ENCODE data around the gene MT1HL1.
"Not testable (repeated sequence)": the region's sequence is repeated elsewhere in the genome, so short reads cannot be mapped to it uniquely, and the experiment has no call there.

MT1HL1 gene

DNA sequence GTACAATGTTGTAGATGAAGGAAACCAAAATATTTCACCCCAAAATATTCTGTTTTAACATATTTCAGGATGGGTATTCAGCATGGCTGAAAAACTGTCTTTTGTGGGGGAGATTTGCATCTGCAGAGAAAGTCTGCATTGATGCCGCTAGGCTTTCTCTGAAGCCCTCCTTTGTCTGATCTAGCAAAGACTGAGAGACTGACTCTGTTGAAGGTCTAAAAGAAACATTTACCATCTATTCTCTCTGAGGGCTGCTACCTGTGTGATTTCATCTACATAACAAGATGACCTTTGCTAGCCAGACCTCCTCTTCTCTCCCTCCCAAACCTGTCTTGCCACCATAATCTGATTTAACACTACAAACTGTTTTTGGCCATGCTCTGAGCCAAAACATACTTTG lies 12.4 kb upstream of the MT1HL1 start:
- DNase-seq (ENCODE audit: low read depth, low spot score): peak; percentile 61

DNA sequence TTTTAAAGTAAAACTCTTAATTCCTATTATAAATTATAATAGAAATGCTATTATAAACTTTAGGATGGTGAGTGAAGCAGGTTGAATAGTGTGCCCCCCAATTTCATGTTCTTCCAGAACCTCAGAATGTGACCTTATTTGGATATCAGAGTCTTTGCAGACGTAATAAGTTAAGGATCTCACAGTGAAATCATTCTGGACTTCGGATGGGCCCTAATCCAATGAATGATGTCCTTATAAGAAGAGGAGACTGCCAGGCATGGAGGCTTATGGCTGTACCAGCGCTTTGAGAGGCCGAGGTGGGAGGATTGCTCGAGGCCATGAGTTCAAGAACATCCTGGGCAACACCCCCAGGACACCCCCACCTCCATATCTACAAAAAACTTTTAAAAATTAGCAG lies 9.4 kb upstream of the MT1HL1 start:
- DNase-seq (ENCODE audit: low read depth, low spot score): no peak

DNA sequence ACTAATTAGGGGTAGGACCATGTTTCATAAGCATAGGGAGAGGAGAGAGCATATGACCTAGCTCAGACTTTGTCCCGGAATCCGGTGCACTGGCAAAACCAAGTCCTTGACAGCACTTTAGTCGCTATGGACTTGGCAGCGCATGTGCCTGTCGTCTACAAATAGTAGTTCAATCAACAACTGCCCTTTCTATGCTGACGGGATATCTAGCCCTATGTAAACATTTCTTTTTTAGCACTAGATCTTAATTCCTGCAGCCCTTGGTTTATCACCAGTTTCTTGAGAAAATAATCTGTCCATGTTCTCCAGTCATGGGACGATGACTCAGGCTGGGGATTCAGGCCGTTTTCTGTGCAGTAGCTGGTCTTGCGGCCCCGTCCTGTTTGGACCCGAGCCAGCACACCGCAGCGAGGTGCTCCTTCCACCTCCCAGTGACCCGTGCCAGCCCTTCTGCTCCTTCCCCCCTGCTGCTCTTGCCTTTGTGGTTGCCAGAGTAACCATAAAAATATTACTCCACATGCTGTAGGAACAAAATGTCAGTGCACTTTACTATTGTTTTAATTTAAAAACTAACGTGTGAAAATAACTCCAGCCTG lies 8.6 kb upstream of the MT1HL1 start:
- DNase-seq (ENCODE audit: low read depth, low spot score): no peak

DNA sequence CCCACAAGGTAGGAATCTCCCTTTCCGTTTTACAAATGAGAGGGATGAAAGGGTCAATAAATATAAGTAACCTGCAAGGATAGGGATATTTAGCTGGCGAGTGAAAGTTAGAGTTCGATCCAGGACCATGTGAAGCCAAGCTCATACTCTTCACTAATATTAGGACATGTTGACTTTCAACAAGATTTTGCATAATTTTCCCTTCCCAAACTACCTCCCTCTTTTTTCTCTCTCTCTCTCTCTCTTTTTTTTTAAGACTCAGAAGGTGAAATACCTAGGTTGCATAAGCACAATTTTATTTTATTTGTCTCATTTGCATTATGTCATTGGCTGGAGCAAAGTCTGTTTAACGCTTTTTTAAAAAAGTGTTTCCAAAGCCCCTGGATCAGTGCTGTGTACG lies 8.1 kb upstream of the MT1HL1 start:
- DNase-seq (ENCODE audit: low read depth, low spot score): no peak

DNA sequence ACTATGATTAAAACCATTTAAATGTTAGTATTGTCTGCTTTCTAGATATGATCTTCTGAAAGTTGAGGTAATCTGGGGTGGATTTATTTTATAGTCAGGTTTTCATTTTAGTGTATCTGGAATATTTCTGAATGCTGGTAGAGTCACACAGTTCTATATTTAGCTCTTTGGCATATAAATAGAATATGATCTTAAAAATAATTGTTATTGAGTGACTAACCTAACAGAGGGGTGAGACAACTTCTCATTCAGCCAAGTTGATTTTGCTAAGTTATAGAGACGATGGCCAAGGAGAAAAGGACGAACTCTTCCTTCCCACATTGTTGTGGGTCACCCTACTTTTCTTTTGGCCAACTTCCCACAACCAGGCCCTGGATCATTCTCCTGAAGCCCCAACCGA lies 7.2 kb upstream of the MT1HL1 start:
- DNase-seq (ENCODE audit: low read depth, low spot score): no peak

DNA sequence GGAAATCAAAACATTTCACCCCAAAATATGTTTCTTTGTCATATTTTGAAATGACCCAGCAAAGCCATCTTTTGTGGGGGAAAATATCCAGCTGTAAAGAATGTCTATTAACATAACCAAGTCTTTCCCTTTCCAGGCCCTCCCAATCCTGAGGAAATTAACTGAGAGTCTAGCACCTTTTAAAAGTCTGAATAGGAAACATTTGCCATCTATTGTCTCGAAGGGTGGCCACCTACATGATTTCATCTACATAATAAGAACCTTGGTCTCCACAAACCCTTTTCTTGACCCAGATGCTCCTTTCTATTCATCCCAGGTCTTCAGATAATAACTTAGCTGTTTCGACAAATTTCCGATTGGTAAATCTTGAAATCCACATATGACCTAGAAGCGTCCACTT lies 5.4 kb upstream of the MT1HL1 start:
- no peak for DNase-seq (ENCODE audit: low read depth, low spot score)

DNA sequence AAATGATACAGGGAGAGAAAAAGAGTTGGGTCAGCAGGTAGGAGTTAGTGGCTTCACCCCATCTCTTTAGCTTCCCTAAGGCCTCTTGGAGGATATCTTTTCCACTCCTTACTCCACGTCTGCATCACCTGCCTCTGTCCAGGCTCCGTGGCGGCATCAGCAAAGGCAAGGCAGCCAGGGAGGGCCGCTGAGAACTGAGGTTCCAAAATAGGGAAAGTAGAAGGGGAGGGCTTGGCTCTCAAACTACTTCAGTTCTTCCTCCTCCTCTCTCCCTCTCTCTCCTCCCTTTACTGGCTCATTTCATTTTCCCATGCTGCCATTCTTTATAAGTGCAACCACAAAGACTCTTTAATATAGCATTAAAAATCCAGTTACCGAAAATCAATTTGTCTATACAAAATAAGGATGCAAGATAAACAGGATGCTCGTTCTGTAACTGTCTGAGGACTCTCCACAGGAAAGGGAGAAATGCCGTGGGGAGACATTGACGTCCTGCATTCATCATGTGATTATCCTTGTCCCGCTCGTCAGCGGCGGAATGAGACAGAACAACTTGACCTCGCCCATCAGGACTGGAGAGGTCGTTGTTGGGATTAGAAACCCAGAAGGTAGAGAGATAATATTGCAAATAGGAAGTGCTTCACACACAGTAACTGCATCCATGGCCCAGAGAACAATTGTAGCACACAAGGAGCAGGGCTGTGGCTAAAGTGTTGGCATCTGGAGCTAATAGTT lies 3.1 kb upstream of the MT1HL1 start:
- DNase-seq (ENCODE audit: low read depth, low spot score): no peak

DNA sequence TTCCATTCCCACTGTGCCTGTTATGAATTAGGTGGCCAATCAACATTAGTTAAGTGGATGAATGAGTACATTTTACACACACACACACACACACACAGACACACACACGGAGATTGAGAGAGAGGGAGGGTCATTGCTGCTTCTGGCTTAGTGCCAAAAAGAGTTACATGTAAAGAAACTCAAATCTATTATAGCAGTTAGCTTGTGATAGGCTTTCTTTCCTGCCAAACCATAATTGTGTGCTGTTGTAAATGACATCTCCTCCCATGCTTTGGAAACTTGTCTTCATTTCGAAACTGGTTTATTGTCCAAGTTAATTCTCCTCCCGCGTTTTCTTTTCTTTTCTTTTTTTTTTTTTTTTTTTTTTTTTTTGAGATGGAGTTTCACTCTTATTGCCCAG lies 1.4 kb upstream of the MT1HL1 start:
- no peak for DNase-seq (ENCODE audit: low read depth, low spot score)

DNA sequence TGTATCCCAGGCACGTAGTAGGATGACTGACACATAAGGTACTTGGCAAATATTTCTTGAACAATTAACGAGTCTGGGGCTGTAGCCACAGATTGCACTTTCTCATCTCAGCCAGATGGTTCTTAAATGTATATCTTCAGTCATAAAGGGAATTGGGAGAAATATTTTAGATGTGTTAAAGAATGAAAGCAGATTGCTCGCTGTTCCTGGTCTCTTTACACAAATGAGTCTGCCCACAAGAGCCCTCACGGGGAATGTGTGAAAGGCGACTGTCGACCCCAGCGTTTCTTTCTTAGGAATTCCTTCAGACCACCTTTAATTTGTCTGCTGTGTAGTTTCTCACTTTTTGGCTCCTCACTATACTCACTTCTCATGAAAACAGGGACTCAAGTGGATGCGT lies 725 bp downstream of the MT1HL1 start:
- no peak for DNase-seq (ENCODE audit: low read depth, low spot score)

DNA sequence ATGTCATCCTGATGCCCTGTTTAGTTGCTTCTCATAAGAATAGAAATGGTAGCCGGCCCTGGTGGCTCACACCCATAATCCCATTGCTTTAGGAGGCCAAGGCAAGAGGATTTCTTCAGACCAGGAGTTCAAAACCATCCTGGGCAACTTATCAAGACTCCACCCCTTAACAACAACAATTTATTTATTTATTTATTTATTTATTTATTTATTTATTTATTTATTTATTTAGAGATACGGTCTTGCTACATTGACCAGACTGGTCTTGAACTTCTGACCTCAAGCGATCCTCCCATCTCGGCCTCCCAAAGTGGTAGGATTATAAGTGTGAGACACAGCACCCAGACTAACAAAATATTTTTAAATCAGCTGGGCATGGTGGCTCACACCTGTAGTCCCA lies 4.0 kb downstream of the MT1HL1 start:
- DNase-seq (ENCODE audit: low read depth, low spot score): no peak

DNA sequence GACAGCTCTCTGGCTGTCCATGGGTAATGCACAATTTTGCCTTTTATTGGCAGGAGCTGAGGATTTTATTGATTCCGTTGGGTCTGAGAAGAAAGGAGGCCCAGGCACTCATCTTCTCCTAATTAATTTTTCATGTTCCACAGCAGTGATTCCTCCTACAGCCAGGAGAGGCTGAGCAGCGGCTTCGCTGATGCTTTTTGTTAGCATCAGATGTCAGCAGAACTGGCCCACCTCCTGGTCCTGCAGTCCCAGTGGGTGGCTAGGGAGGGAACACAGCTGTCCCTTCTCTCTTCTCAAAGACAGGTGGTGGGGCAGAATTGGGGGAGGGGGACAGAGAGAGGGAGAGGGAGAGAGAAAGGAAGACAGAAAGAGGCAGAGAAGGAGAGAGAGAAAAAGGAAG lies 5.7 kb downstream of the MT1HL1 start:
- no peak for DNase-seq (ENCODE audit: low read depth, low spot score)

DNA sequence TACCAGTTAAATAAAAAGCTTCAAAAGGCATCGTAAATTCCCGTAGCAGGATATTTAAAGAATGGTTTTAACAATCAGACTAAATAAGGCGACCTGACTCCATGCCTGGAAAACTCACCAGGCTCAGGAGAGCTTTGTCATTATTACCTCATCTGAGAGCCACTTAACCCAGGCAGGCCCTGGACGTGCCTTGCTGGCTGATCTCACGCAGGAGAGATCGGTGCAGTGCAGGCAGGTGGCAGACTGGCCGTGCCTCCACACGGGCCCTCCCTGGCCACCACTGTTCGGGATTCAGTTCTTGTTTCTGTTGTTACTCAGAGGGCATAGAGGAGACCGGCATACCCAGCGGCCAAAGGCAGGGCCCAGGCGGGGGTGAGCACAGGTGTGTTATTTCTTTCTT lies 6.4 kb downstream of the MT1HL1 start:
- no peak for DNase-seq (ENCODE audit: low read depth, low spot score)

DNA sequence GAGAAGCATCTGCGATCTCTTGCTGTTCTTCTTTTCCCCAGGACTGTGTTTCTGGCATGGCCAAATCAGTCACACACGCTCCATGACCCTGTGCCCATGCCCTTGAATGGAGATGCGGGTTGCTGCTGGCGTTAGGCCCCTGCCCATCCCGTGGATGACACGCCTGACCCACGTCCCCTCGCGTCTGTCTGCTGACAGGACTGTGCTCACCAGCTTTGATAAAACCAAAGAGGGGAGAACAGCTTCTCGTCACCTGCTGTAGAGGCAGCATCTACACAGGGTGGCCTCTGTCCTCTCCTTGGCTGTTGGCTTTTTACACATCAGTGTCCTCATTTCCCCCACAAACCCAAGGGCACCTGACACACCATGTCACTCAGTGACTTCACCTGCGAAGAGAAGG lies 6.9 kb downstream of the MT1HL1 start:
- DNase-seq (ENCODE audit: low read depth, low spot score): no peak

DNA sequence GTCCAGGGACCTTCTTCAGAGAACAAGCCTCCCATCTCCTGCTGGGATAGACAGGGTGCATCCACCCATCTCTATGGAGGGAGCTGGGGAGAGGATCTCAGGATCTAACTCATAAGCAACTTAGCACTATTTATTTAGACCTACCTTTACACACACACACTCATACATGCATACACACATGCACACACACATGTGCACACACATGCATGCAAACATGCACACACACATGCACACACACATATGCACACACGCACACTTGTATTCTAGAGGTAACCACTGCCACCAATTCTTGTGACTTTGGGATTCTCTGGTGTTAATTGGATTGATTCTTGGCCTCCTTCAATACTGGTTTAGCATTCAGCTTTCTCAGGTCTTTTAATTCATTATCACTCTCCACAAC lies 9.8 kb downstream of the MT1HL1 start:
- no peak for DNase-seq (ENCODE audit: low read depth, low spot score)

DNA sequence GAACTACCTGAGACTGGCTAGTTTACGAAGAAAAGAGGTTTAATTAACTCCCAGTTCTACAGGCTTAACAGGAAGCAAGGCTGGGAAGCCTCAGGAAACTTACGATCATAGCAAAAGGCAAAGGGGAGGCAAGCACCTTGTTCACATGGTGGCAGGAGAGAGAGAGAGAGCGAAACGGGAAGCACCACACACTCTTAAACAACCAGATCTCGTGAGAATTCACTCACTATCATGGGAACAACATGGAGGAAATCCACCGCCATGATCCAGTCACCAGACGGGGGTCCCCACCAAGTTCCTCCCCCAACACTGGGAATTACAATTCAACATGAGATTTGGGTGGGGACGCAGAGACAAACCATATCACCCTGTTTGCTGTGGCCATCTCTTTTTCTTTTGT lies 11.8 kb downstream of the MT1HL1 start:
- no peak for DNase-seq (ENCODE audit: low read depth, low spot score)

DNA sequence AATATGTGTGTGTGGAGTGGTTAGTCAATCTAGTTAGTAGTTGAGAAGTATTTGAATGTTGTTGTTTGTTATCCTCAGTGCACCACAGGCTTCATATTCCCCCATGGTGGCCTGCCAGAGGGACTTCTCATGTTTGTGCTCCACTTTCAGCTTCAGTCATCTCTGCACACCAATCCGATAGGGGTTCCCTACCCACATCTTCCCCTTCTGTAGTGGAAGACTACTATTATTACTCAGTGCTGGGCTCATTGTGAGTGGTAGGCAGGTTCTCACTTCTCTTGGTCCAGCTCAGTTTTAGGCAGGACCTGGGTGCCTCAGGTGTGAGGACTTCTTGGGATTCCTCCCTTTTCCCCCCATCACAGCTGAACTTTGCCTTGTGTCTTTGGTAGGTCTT lies 14.2 kb downstream of the MT1HL1 start:
- no peak for DNase-seq (ENCODE audit: low read depth, low spot score)

DNA sequence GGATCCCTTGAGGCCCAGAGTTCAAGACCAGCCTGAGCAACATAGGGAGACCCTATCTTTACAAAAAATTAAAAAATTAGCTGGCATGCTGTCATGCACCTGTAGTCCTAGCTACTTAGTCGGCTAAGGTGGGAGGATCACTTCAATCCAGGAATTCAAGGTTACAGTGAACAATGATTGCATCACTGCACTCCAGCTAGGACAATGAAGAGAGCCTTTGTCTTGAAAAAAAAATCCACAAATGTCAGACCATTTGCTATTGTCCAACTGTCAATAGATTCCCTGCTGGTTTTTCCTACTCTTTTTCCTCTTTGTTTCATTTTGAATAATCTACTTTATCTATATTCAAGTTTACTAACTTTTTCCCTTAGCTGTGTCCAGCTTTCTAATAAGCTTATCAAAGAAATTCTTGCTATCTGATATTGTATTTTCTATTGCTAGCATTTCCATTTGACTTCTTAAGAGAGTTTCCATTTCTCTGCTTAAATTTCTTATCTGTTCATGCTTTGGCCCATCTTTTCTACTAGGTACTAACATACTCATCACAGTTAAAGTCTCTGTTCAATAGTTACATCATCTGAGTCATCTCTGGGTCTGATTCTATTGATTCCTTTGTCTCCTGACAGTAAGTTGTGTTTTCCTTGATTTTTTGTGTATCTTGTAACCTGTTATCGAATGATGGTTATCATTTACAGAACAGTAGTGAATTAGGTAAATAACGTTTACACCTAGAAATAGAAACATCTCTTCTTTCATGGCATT lies 14.8 kb downstream of the MT1HL1 start:
- DNase-seq (ENCODE audit: low read depth, low spot score): no peak

DNA sequence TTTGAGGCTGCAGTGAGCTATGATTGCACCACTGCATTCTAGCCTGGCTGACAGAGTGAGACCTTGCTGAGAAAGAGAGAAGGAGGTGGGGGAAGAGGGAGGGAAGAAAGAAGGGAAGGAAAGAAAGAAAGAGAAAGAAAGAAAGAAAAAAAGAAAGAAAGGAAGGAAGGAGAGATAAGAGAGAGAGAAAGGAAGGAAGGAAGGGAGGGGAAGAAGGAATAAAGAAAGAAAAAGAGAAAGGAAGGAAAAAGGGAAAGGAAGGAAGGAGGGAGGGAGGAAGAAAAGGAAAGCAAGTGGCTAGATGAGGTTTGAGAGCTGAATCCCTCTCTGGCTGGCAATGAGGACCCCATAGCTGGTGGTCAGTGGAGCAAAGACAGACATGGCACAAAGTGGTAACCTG lies 20.4 kb downstream of the MT1HL1 start:
- no peak for DNase-seq (ENCODE audit: low read depth, low spot score)

DNA sequence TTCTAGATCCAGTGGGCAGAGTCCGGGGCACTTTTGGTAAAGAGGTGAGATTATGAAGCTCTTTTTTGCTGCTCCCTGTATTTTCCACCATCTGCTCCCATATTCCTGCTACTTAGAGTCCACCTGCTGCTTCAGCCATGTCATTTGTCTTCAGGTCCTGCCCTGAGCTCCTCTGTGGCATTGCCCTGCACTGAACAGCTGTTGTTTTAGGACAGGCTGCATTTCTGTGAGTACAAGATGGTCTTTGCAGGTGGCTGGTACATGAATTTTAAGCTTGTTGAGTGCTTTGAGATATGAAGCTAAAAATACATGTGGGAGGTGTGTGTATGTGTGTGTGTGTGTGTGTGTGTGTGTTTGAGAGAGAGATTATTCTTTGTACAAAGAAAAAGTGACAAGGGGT lies 21.9 kb downstream of the MT1HL1 start:
- DNase-seq (ENCODE audit: low read depth, low spot score): no peak

DNA sequence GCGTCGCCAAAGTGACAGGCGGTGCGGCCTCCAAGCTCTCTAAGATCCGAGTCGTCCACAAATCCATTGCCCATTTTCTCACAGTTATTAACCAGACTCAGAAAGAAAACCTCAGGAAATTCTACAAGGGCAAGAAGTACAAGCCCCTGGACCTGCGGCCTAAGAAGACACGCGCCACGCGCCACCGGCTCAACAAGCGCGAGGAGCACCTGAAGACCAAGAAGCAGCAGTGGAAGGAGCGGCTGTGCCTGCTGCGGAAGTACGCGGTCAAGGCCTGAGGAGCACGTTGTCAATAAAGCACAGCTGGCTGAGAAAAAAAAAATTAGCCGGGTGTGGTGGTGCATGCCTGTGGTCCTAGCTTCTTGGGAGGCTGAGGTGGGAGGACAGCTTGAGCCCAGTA lies 22.8 kb downstream of the MT1HL1 start:
- DNase-seq (ENCODE audit: low read depth, low spot score): not testable (repeated sequence)

DNA sequence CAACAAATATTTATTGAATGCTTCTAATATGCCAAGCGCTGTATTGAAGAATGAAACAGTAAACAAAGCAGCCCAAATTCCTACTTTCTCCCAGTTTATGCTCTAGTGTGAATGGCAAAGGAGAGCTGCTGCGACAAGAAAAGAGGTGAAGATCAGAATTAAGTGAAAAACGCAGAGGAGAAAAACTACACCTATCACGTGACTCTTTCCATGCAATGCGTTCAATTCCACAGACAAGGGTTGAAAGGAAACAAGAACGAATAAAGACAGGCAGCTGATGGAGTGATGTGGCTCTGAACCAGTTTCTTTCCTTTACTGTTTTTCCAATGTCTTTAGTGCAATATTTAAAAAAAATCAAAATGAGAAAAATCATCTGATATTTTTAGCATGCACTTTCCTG lies 23.6 kb downstream of the MT1HL1 start:
- no peak for DNase-seq (ENCODE audit: low read depth, low spot score)

DNA sequence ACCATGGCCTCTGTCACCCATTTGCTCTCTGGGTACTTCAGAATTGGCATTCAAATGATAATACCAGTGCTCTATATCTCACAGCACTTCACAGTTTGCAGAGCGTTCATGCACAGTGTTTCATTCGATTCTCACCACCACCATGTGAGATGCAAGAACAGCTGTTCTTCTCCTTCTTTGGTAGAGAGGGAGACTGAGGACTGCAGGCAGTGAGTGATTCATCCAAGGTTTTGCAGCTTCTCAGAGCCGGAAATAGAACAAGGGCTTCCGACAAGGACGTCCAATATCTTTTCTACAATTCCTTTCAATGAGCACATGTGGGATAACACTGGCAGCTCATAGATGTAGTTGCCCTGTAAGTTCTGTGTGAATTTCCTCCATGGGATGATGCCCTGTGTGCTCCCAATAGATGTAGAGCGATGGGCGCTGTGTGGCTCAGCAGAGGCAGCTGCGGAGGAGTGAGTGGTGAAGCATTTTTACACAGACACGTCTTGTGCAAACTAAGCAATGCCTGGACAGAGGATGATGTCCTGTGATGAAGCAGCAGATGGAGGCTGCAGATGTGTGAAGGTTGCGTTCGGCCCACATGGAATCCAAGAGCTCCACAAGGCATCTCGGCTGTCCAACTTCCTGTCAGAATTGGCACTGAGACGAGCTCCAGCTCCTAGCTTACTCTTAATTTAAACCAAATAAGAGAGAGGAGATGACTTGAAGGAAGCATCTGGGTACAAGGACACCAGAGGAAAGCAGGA lies 24.9 kb downstream of the MT1HL1 start:
- DNase-seq (ENCODE audit: low read depth, low spot score): no peak

Data from iPS DF 19.7 (cell line).